Loucy (cell line): ENCODE data around the gene ALK.

ENCODE experiments used
- H2AFZ ChIP-seq: fragments of 200-600 bp; sonication (generic); 2 replicates; pipeline ENCODE4 v1.6.0; 2016; ENCODE audit warnings: antibody characterized with exemption, mild to moderate bottlenecking, low read length, moderate library complexity
- H3F3A ChIP-seq: fragments of 200-600 bp; 2 replicates; pipeline ENCODE4 v1.6.0; 2016; ENCODE audit warnings: antibody characterized with exemption, low read depth, mild to moderate bottlenecking
- H3K27me3 ChIP-seq: fragments of 200-600 bp; sonication (generic); 2 replicates; pipeline ENCODE4 v1.6.1; 2014; ENCODE audit warnings: low read length, mild to moderate bottlenecking; ENCODE audit not compliant: insufficient read depth, poor library complexity, severe bottlenecking
- H3K36me3 ChIP-seq: fragments of 200-600 bp; sonication (generic); 2 replicates; pipeline ENCODE4 v1.6.1; 2016; ENCODE audit warnings: low read length; ENCODE audit not compliant: insufficient read depth
- H3K4me1 ChIP-seq: fragments of 200-600 bp; sonication (generic); 2 replicates; pipeline ENCODE4 v1.5.1; 2014; ENCODE audit warnings: low read length, mild to moderate bottlenecking; ENCODE audit not compliant: insufficient read depth, poor library complexity, severe bottlenecking
- H3K4me2 ChIP-seq: fragments of 200-600 bp; sonication (generic); 2 replicates; pipeline ENCODE4 v1.6.0; 2014; ENCODE audit warnings: antibody characterized with exemption, low read length, low read depth, mild to moderate bottlenecking; ENCODE audit not compliant: poor library complexity, severe bottlenecking
- H3K4me3 ChIP-seq: fragments of 200-600 bp; sonication (generic); 2 replicates; pipeline ENCODE4 v1.5.1; 2014; ENCODE audit warnings: low read length, mild to moderate bottlenecking, mixed read lengths; ENCODE audit not compliant: poor library complexity, severe bottlenecking
- H3K79me2 ChIP-seq: fragments of 200-600 bp; sonication (generic); 2 replicates; pipeline ENCODE4 v1.6.1; 2014; ENCODE audit warnings: low read length; ENCODE audit not compliant: insufficient read depth
- H3K9ac ChIP-seq: fragments of 200-600 bp; sonication (generic); 2 replicates; pipeline ENCODE4 v1.6.0; 2014; ENCODE audit warnings: mild to moderate bottlenecking, low read depth, low read length, moderate library complexity; ENCODE audit not compliant: poor library complexity, severe bottlenecking
- H3K9me2 ChIP-seq: fragments of 200-600 bp; sonication (generic); replicated peaks from 2 replicates; pipeline ENCODE4 v1.6.1; 2016; ENCODE audit warnings: low read depth, low read length, mixed read lengths
- H3K9me3 ChIP-seq: fragments of 200-600 bp; sonication (generic); 2 replicates; pipeline ENCODE4 v1.6.1; 2014; ENCODE audit warnings: mild to moderate bottlenecking, antibody characterized with exemption, low read length, low read depth; ENCODE audit not compliant: insufficient read depth
- H4K20me1 ChIP-seq: fragments of 200-600 bp; sonication (generic); 2 replicates; pipeline ENCODE4 v1.6.0; 2014; ENCODE audit warnings: antibody characterized with exemption, low read length, mild to moderate bottlenecking; ENCODE audit not compliant: insufficient read depth, poor library complexity, severe bottlenecking
- EZH2phosphoT487 ChIP-seq: fragments of 200-600 bp; IDR thresholded peaks from 2 replicates; pipeline ENCODE4 v1.6.1; 2018; ENCODE audit warnings: antibody characterized with exemption, mild to moderate bottlenecking, moderate library complexity, borderline replicate concordance
- TF ChIP-seq, protein P1 (sequence below): fragments of 200-600 bp; sonication (generic); conservative IDR thresholded peaks from 2 replicates; pipeline ENCODE4 v1.5.1; 2014; ENCODE audit warnings: mild to moderate bottlenecking, antibody characterized with exemption, low read length

The ALK gene

DNA sequence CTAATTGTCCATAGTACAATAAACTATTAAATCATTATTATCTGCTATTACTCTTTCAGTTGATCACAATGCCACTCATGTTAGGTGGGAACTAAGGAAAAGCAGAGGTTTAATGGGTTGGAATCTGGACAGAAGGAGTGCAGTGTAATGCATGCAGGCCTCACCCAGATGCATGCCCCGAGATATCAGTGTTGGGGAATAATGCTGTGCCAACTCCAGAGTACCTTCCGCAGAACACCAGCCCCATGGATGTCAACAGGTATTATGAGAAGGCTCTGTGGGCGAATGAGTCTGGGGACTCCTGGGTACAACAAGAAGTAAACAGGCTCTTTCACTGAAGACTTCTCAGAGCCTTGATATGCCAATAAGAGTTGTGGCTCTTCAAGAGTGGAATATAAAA is 377.4 kb downstream of the ALK start:
- H4K20me1 ChIP-seq: no peaks in the 10 kb centered on the region
- H3K9me2 ChIP-seq: no peaks in the 10 kb centered on the region
- H2AFZ ChIP-seq: no peak overlapping the region
- no peaks in the 10 kb centered on the region for H3K4me1 ChIP-seq
- TF ChIP-seq, protein P1, sequence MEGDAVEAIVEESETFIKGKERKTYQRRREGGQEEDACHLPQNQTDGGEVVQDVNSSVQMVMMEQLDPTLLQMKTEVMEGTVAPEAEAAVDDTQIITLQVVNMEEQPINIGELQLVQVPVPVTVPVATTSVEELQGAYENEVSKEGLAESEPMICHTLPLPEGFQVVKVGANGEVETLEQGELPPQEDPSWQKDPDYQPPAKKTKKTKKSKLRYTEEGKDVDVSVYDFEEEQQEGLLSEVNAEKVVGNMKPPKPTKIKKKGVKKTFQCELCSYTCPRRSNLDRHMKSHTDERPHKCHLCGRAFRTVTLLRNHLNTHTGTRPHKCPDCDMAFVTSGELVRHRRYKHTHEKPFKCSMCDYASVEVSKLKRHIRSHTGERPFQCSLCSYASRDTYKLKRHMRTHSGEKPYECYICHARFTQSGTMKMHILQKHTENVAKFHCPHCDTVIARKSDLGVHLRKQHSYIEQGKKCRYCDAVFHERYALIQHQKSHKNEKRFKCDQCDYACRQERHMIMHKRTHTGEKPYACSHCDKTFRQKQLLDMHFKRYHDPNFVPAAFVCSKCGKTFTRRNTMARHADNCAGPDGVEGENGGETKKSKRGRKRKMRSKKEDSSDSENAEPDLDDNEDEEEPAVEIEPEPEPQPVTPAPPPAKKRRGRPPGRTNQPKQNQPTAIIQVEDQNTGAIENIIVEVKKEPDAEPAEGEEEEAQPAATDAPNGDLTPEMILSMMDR: no peak
- TF ChIP-seq EZH2phosphoT487: no peak
- H3K27me3 ChIP-seq: no peaks in the 10 kb centered on the region
- no peak overlapping the region for H3K9ac ChIP-seq
- no peaks in the 10 kb centered on the region for H3K36me3 ChIP-seq
- no peaks in the 10 kb centered on the region for H3K9me3 ChIP-seq
- no peak overlapping the region for H3K4me3 ChIP-seq
- no peaks in the 10 kb centered on the region for H3F3A ChIP-seq
- H3K79me2 ChIP-seq: no peaks in the 10 kb centered on the region
- no peak overlapping the region for H3K4me2 ChIP-seq

GRCh38 chr2:29535188-29535587 is 386.2 kb downstream of the ALK start:
- no peak overlapping the region for H3K9ac ChIP-seq
- no peaks in the 10 kb centered on the region for H3K27me3 ChIP-seq
- H4K20me1 ChIP-seq: no peaks in the 10 kb centered on the region
- H3K4me1 ChIP-seq: no peaks in the 10 kb centered on the region
- no peaks in the 10 kb centered on the region for H3K79me2 ChIP-seq
- H3K9me3 ChIP-seq: no peaks in the 10 kb centered on the region
- no peaks in the 10 kb centered on the region for H3K9me2 ChIP-seq
- H3K4me3 ChIP-seq: no peak overlapping the region
- no peaks in the 10 kb centered on the region for H3F3A ChIP-seq
- no peak for TF ChIP-seq EZH2phosphoT487
- TF ChIP-seq, protein P1: no peak
- H2AFZ ChIP-seq: no peak overlapping the region
- H3K4me2 ChIP-seq: no peak overlapping the region
- no peaks in the 10 kb centered on the region for H3K36me3 ChIP-seq

DNA sequence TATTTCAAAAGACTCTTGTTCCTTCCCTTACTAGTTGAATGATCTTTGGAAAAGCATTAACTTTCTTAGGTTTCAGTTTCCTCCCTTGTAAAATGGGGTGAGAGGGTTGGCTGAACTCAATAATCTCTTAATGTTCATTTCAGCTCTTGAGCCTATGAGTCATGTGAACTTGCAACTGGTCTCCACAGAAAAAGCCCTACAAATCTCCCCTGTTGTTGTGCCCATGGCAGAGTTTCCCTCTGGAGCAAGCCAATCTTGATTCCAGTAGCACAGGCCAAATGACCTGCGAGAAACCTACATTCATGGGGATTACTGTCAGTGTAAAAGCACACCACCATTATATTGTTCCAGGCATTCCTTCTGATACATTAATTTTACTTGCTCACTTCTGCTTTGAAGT is 388.9 kb downstream of the ALK start:
- TF ChIP-seq, protein P1: no peak
- TF ChIP-seq EZH2phosphoT487: no peak
- H3K4me3 ChIP-seq: no peak overlapping the region
- no peaks in the 10 kb centered on the region for H3K9me2 ChIP-seq
- H4K20me1 ChIP-seq: no peaks in the 10 kb centered on the region
- H3F3A ChIP-seq: no peaks in the 10 kb centered on the region
- no peaks in the 10 kb centered on the region for H3K27me3 ChIP-seq
- no peak overlapping the region for H3K9ac ChIP-seq
- no peaks in the 10 kb centered on the region for H3K4me1 ChIP-seq
- H2AFZ ChIP-seq: no peak overlapping the region
- H3K36me3 ChIP-seq: no peaks in the 10 kb centered on the region
- no peaks in the 10 kb centered on the region for H3K9me3 ChIP-seq
- H3K79me2 ChIP-seq: no peaks in the 10 kb centered on the region
- H3K4me2 ChIP-seq: no peak overlapping the region
